Fibroblast of villous mesenchyme (primary cell): Measurements from ENCODE around the gene MIEF1. TPM values are rescaled to one million over a fixed set of nuclear protein-coding genes. Genes with fewer than 3 reads are reported as not detected.

Source experiments
- DNase-seq: peaks from one replicate; pipeline ENCODE4 v3.0.0-alpha.2; 2010; ENCODE audit warnings: low read depth
- H3K4me3 ChIP-seq: 2 replicates; pipeline ENCODE4 v1.5.1; 2011; ENCODE audit warnings: low read depth, mild to moderate bottlenecking, low read length
- CTCF ChIP-seq: IDR thresholded peaks from 2 replicates; pipeline ENCODE4 v1.5.1; 2012; ENCODE audit warnings: low read depth, mild to moderate bottlenecking, low read length; ENCODE audit not compliant: insufficient read depth
- total RNA-seq: library from RNA; depleted of rRNA; stranded (reverse); fragments of >200 nt; gene quantifications from 2 replicates; pipeline ENCODE4 v1.2.3, GENCODE V29; 2012

Gene MIEF1
- total RNA-seq, 1 donor, result 32.8 TPM

- H3K4me3 ChIP-seq, result no peak overlapping the region
- no peak for DNase-seq
- no peak for TF ChIP-seq CTCF
Measured at GRCh38 chr22:39476664-39477063, 25.4 kb upstream of the MIEF1 start.

GRCh38 chr22:39477542-39477941 lies 24.5 kb upstream of the MIEF1 start:
- no peak for DNase-seq
- H3K4me3 ChIP-seq, result no peak overlapping the region
- TF ChIP-seq CTCF, result no peak

- H3K4me3 ChIP-seq, result no peak overlapping the region
- DNase-seq, result no peak
- TF ChIP-seq CTCF, result no peak
Measured at GRCh38 chr22:39478441-39478850, 23.6 kb upstream of the MIEF1 start.

- no peak overlapping the region for H3K4me3 ChIP-seq
- TF ChIP-seq CTCF, result no peak
- no peak for DNase-seq
Measured at GRCh38 chr22:39479254-39479653, 22.8 kb upstream of the MIEF1 start.

- H3K4me3 ChIP-seq, result no peak overlapping the region
- no peak for DNase-seq
- TF ChIP-seq CTCF, result no peak
Measured at GRCh38 chr22:39480557-39480956, 21.5 kb upstream of the MIEF1 start.

GRCh38 chr22:39481054-39481453 lies 21.0 kb upstream of the MIEF1 start:
- no peak for TF ChIP-seq CTCF
- H3K4me3 ChIP-seq, result no peak overlapping the region
- no peak for DNase-seq

GRCh38 chr22:39481595-39481994 lies 20.5 kb upstream of the MIEF1 start:
- no peak for DNase-seq
- no peak for TF ChIP-seq CTCF
- no peak overlapping the region for H3K4me3 ChIP-seq
